Activated CD4-positive, CD25-positive, alpha-beta regulatory T cell (primary cell): ENCODE measurements around the gene INS.

Source experiments
- DNase-seq, 4 experiments: peaks; one replicate each; lab custom pipeline; 2025; lab: John Stamatoyannopoulos, UW

Gene INS

GRCh38 chr11:2115308-2115707, 45.7 kb downstream of the INS start:
- no peak for DNase-seq

DNA sequence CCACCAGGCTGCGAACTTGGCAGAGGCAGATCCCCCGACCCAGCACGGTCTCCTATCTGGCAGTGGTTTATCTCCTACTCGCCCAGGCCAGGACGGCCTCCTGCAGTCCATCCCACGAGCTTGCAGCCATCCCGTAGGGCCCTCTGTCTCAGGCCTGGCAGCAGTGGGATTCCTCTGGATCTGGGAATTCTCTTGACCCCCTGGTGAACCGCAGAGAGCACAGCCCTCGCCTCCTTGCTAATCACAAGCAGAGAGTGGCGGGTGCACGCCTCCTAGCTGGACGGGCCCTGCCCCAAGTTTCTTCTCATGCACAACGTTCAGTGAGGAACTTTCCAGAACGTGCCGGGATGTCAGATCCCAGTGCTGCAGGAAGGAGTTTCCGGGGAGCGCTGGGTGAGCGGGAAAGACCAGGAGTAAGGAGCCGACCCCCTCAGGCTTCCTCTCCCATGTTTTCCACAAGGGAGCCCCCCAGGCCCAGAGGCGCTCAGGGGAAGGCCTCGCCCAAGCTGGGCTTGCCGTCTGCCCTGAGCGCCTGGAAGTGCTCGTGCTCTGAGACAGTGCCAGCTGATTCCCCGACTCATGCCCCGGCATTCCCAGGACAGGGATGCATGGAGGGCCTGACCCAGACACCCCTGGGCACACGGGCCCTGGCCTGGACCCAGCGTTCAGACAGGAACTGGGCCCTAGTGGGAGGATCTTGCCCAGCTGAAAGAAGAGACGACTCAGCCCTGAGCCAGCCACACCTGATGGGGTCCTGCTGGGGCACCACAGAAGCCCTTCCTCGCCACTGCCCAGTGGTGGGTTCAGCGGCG, 46.4 kb downstream of the INS start:
- no peak for DNase-seq

DNA sequence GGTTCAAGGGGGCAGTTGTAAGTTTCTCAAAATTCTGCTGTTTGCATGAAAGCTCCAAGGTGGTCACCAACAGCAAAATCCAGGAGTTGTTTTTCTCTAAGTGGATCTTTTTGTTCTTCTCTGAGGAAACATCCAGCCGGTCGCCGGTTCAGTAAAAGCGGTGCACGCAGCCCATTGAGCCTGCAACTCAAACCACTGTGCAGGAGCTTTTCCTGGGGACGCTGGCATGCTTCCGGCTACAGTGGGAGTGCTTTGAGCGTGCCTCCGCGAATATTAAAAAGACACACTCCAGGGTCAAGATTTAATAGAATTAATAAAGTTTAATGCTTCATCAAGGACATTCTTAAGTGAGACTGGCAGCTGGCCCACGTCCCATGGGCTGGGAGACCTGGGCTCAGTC, 47.2 kb downstream of the INS start:
- no peak for DNase-seq

DNA sequence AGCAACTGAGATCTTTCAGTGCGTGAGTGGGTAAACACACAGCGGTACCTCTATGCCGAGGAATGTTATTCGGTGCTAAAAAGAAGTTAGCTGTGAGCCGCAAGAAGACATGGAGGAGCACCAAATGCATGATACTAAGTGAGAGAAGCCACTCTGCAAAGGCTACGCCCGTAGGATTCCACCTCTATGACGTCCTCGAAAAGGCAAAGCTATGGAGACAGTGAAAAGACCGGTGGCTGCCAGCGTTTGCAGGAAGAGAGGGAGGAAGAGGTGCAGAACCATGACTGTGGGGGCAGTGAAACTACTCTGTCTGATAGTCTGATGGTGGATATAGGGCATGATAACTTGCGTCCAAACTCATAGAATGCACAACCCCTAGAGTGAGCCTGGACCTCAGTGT, 50.5 kb downstream of the INS start:
- DNase-seq, result no peak
